Osteocyte (in vitro differentiated cells): ENCODE data around the gene CELF1. TPM values are rescaled to one million over a fixed set of nuclear protein-coding genes. Genes with fewer than 3 reads are reported as not detected.

ENCODE experiments used
- DNase-seq: peaks from one replicate; pipeline ENCODE4 v3.0.0; 2021; ENCODE audit warnings: mixed read lengths; ENCODE audit not compliant: unreplicated experiment; ENCODE audit errors: extremely low spot score
- H3K27ac Mint-ChIP-seq: one replicate; pipeline ENCODE4 v1.8.0; 2021; ENCODE audit warnings: mild to moderate bottlenecking, mixed read lengths; ENCODE audit not compliant: unreplicated experiment
- H3K27me3 Mint-ChIP-seq: one replicate; pipeline ENCODE4 v1.8.0; 2021; ENCODE audit warnings: mixed read lengths; ENCODE audit not compliant: unreplicated experiment
- H3K36me3 Mint-ChIP-seq: one replicate; pipeline ENCODE4 v1.8.0; 2021; ENCODE audit warnings: mixed read lengths; ENCODE audit not compliant: unreplicated experiment
- H3K4me1 Mint-ChIP-seq: one replicate; pipeline ENCODE4 v1.8.0; 2021; ENCODE audit warnings: mixed read lengths; ENCODE audit not compliant: unreplicated experiment
- H3K4me3 Mint-ChIP-seq: one replicate; pipeline ENCODE4 v1.8.0; 2021; ENCODE audit warnings: mild to moderate bottlenecking, moderate library complexity, mixed read lengths; ENCODE audit not compliant: unreplicated experiment
- H3K9me3 Mint-ChIP-seq: one replicate; pipeline ENCODE4 v1.8.0; 2021; ENCODE audit warnings: mixed read lengths; ENCODE audit not compliant: unreplicated experiment
- CTCF ChIP-seq: fragments of 200-600 bp; sonication (generic); IDR thresholded peaks from 2 replicates; pipeline ENCODE4 v1.5.0; 2021; ENCODE audit warnings: antibody characterized with exemption, mild to moderate bottlenecking, moderate library complexity
- total RNA-seq: library from RNA; stranded (reverse); gene quantifications from 2 replicates; pipeline ENCODE4 v1.2.1, GENCODE V29; 2021

Gene CELF1
- total RNA-seq, 1 donor from 2014 or later = 88.6 TPM

- Mint-ChIP-seq H3K4me1 (peaks cover 8% of the 10 kb centered on the region), H3K4me3 (no peak overlapping the region), H3K27me3 (no peaks in the 10 kb centered on the region), H3K9me3 (no peaks in the 10 kb centered on the region), H3K36me3 (peaks cover 8% of the 10 kb centered on the region), H3K27ac (no peak overlapping the region)
- TF ChIP-seq CTCF = no peak
- no peak for DNase-seq
Observed at GRCh38 chr11:47499614-47500013, 53.3 kb downstream of the CELF1 start.

GRCh38 chr11:47499161-47499560 is 53.8 kb downstream of the CELF1 start:
- Mint-ChIP-seq H3K9me3 (no peaks in the 10 kb centered on the region), H3K4me1 (peaks cover 8% of the 10 kb centered on the region), H3K27me3 (no peaks in the 10 kb centered on the region), H3K4me3 (no peak overlapping the region), H3K27ac (no peak overlapping the region), H3K36me3 (peaks cover 13% of the 10 kb centered on the region)
- DNase-seq = no peak
- no peak for TF ChIP-seq CTCF

- Mint-ChIP-seq H3K27ac (no peak overlapping the region), H3K9me3 (no peaks in the 10 kb centered on the region), H3K4me1 (peaks cover 11% of the 10 kb centered on the region), H3K36me3 (peaks cover 16% of the 10 kb centered on the region), H3K27me3 (no peaks in the 10 kb centered on the region), H3K4me3 (no peak overlapping the region)
- no peak for TF ChIP-seq CTCF
- DNase-seq = no peak
Observed at GRCh38 chr11:47498584-47499152, 54.3 kb downstream of the CELF1 start.

- no peak for DNase-seq
- Mint-ChIP-seq H3K36me3 (peaks cover 18% of the 10 kb centered on the region), H3K9me3 (no peaks in the 10 kb centered on the region), H3K27ac (no peak overlapping the region), H3K4me1 (peaks cover 11% of the 10 kb centered on the region), H3K27me3 (no peaks in the 10 kb centered on the region), H3K4me3 (no peak overlapping the region)
- TF ChIP-seq CTCF = no peak
Observed at GRCh38 chr11:47498149-47498548, 54.8 kb downstream of the CELF1 start.

GRCh38 chr11:47496808-47497207 is 56.1 kb downstream of the CELF1 start:
- Mint-ChIP-seq H3K9me3 (no peaks in the 10 kb centered on the region), H3K4me1 (peaks cover 9% of the 10 kb centered on the region), H3K27me3 (no peaks in the 10 kb centered on the region), H3K4me3 (no peak overlapping the region), H3K27ac (no peak overlapping the region), H3K36me3 (peaks cover 21% of the 10 kb centered on the region)
- no peak for DNase-seq
- TF ChIP-seq CTCF = no peak
